ENCODE data around the gene PHKA1. TPM values are rescaled to one million over a fixed set of nuclear protein-coding genes. Genes with fewer than 3 reads are reported as not detected.
"Not testable (repeated sequence)": the region's sequence is repeated elsewhere in the genome, so short reads cannot be mapped to it uniquely, and the experiment has no call there.

PHKA1 gene
- total RNA-seq, 1 experiment from 2014 or later, result 4.9 TPM

GRCh38 chrX:72683631-72684030 is 30.5 kb downstream of the PHKA1 start:
- no peak for DNase-seq (ENCODE audit: low read depth)
- in situ Hi-C loops (cut with HindIII; ENCODE audit: low pct_unique_long_range_greater_than_20kb, low sequenced_read_pairs), result no loop called here

GRCh38 chrX:72676465-72676864 is 37.6 kb downstream of the PHKA1 start:
- peak; percentile 23 for DNase-seq (ENCODE audit: low read depth)
- in situ Hi-C loops (cut with HindIII; ENCODE audit: low pct_unique_long_range_greater_than_20kb, low sequenced_read_pairs), result no loop called here

GRCh38 chrX:72673951-72674350 is 40.2 kb downstream of the PHKA1 start:
- DNase-seq (ENCODE audit: low read depth); in situ Hi-C loops (cut with HindIII; ENCODE audit: low pct_unique_long_range_greater_than_20kb, low sequenced_read_pairs): not testable (repeated sequence)

GRCh38 chrX:72669508-72669907 is 44.6 kb downstream of the PHKA1 start:
- in situ Hi-C loops (cut with HindIII; ENCODE audit: low pct_unique_long_range_greater_than_20kb, low sequenced_read_pairs); DNase-seq (ENCODE audit: low read depth): not testable (repeated sequence)

- in situ Hi-C loops (cut with HindIII; ENCODE audit: low pct_unique_long_range_greater_than_20kb, low sequenced_read_pairs), result no loop called here
- no peak for DNase-seq (ENCODE audit: low read depth)
Measured at GRCh38 chrX:72666451-72666850, 47.7 kb downstream of the PHKA1 start.

- DNase-seq (ENCODE audit: low read depth), result no peak
- in situ Hi-C loops (cut with HindIII; ENCODE audit: low pct_unique_long_range_greater_than_20kb, low sequenced_read_pairs), result no loop called here
Measured at GRCh38 chrX:72663737-72664136, 50.4 kb downstream of the PHKA1 start.

GRCh38 chrX:72662020-72662747 is 51.9 kb downstream of the PHKA1 start:
- DNase-seq (ENCODE audit: low read depth), result no peak
- in situ Hi-C loops (cut with HindIII; ENCODE audit: low pct_unique_long_range_greater_than_20kb, low sequenced_read_pairs), result no loop called here

GRCh38 chrX:72659723-72660122 is 54.4 kb downstream of the PHKA1 start:
- no peak for DNase-seq (ENCODE audit: low read depth)
- in situ Hi-C loops (cut with HindIII; ENCODE audit: low pct_unique_long_range_greater_than_20kb, low sequenced_read_pairs), result no loop called here

GRCh38 chrX:72652082-72652481 is 62.0 kb downstream of the PHKA1 start:
- in situ Hi-C loops (cut with HindIII; ENCODE audit: low pct_unique_long_range_greater_than_20kb, low sequenced_read_pairs), result no loop called here
- no peak for DNase-seq (ENCODE audit: low read depth)

GRCh38 chrX:72644946-72645345 is 69.2 kb downstream of the PHKA1 start:
- no peak for DNase-seq (ENCODE audit: low read depth)
- in situ Hi-C loops (cut with HindIII; ENCODE audit: low pct_unique_long_range_greater_than_20kb, low sequenced_read_pairs), result no loop called here

GRCh38 chrX:72641611-72642010 is 72.5 kb downstream of the PHKA1 start:
- no peak for DNase-seq (ENCODE audit: low read depth)
- in situ Hi-C loops (cut with HindIII; ENCODE audit: low pct_unique_long_range_greater_than_20kb, low sequenced_read_pairs), result no loop called here

GRCh38 chrX:72635930-72636329 is 78.2 kb downstream of the PHKA1 start:
- in situ Hi-C loops (cut with HindIII; ENCODE audit: low pct_unique_long_range_greater_than_20kb, low sequenced_read_pairs), result no loop called here
- no peak for DNase-seq (ENCODE audit: low read depth)

GRCh38 chrX:72634331-72634730 is 79.8 kb downstream of the PHKA1 start:
- in situ Hi-C loops (cut with HindIII; ENCODE audit: low pct_unique_long_range_greater_than_20kb, low sequenced_read_pairs), result no loop called here
- DNase-seq (ENCODE audit: low read depth), result no peak

- in situ Hi-C loops (cut with HindIII; ENCODE audit: low pct_unique_long_range_greater_than_20kb, low sequenced_read_pairs), result no loop called here
- DNase-seq (ENCODE audit: low read depth), result no peak
Measured at GRCh38 chrX:72630185-72630584, 83.9 kb downstream of the PHKA1 start.

GRCh38 chrX:72624194-72624593 is 89.9 kb downstream of the PHKA1 start:
- no peak for DNase-seq (ENCODE audit: low read depth)
- in situ Hi-C loops (cut with HindIII; ENCODE audit: low pct_unique_long_range_greater_than_20kb, low sequenced_read_pairs), result no loop called here

- in situ Hi-C loops (cut with HindIII; ENCODE audit: low pct_unique_long_range_greater_than_20kb, low sequenced_read_pairs), result no loop called here
- DNase-seq (ENCODE audit: low read depth), result no peak
Measured at GRCh38 chrX:72621625-72622485, 92.3 kb downstream of the PHKA1 start.

GRCh38 chrX:72621163-72621562 is 92.9 kb downstream of the PHKA1 start:
- in situ Hi-C loops (cut with HindIII; ENCODE audit: low pct_unique_long_range_greater_than_20kb, low sequenced_read_pairs), result no loop called here
- no peak for DNase-seq (ENCODE audit: low read depth)

- peak; percentile 67 for DNase-seq (ENCODE audit: low read depth)
- in situ Hi-C loops (cut with HindIII; ENCODE audit: low pct_unique_long_range_greater_than_20kb, low sequenced_read_pairs), result no loop called here
Measured at GRCh38 chrX:72620550-72621145, 93.5 kb downstream of the PHKA1 start.

GRCh38 chrX:72609313-72609712 is 104.8 kb downstream of the PHKA1 start:
- in situ Hi-C loops (cut with HindIII; ENCODE audit: low pct_unique_long_range_greater_than_20kb, low sequenced_read_pairs), result no loop called here

More at GRCh38 chrX:72609313-72609712, 104.8 kb downstream of the PHKA1 start:
- DNase-seq (ENCODE audit: low read depth), result no peak

Measured in Caki2 (cell line).